ENCODE results near the gene TLN1.

Gene TLN1

GRCh38 chr9:35741740-35742139 lies 9.7 kb upstream of the TLN1 start:
- no peak for DNase-seq (ENCODE audit: low read depth)
- H3K4me3 ChIP-seq (replicated peaks; ENCODE audit: low read depth, low read length) = no peak overlapping the region
- TF ChIP-seq CTCF (IDR thresholded peaks at IDR 0.05; ENCODE audit: low read length, missing control alignments) = no peak

GRCh38 chr9:35740243-35740642 lies 8.2 kb upstream of the TLN1 start:
- TF ChIP-seq CTCF (IDR thresholded peaks at IDR 0.05; ENCODE audit: low read length, missing control alignments) = no peak
- H3K4me3 ChIP-seq (replicated peaks; ENCODE audit: low read depth, low read length) = no peak overlapping the region
- no peak for DNase-seq (ENCODE audit: low read depth)

- no peak for DNase-seq (ENCODE audit: low read depth)
- TF ChIP-seq CTCF (IDR thresholded peaks at IDR 0.05; ENCODE audit: low read length, missing control alignments) = no peak
- H3K4me3 ChIP-seq (replicated peaks; ENCODE audit: low read depth, low read length) = no peak overlapping the region
These were observed 6.9 kb upstream of the TLN1 start for GRCh38 chr9:35738924-35739323.

GRCh38 chr9:35738186-35738585 lies 6.2 kb upstream of the TLN1 start:
- TF ChIP-seq CTCF (IDR thresholded peaks at IDR 0.05; ENCODE audit: low read length, missing control alignments) = no peak
- H3K4me3 ChIP-seq (replicated peaks; ENCODE audit: low read depth, low read length) = no peak overlapping the region
- DNase-seq (ENCODE audit: low read depth) = no peak

- H3K4me3 ChIP-seq (replicated peaks; ENCODE audit: low read depth, low read length) = no peak overlapping the region
- no peak for DNase-seq (ENCODE audit: low read depth)
- no peak for TF ChIP-seq CTCF (IDR thresholded peaks at IDR 0.05; ENCODE audit: low read length, missing control alignments)
These were observed 5.1 kb upstream of the TLN1 start for GRCh38 chr9:35737143-35737542.

GRCh38 chr9:35736201-35736633 lies 4.2 kb upstream of the TLN1 start:
- peak; percentile 99 for TF ChIP-seq CTCF (IDR thresholded peaks at IDR 0.05; ENCODE audit: low read length, missing control alignments)
- DNase-seq (ENCODE audit: low read depth) = peak; percentile 88
- H3K4me3 ChIP-seq (replicated peaks; ENCODE audit: low read depth, low read length) = no peak overlapping the region

GRCh38 chr9:35734096-35734495 lies 2.1 kb upstream of the TLN1 start:
- TF ChIP-seq CTCF (IDR thresholded peaks at IDR 0.05; ENCODE audit: low read length, missing control alignments) = no peak
- no peak for DNase-seq (ENCODE audit: low read depth)
- no peak overlapping the region for H3K4me3 ChIP-seq (replicated peaks; ENCODE audit: low read depth, low read length)

Data from fibroblast of pulmonary artery (primary cell).